GM21390 (cell line): ENCODE data around the gene LSAMP.

Experiments used
- ATAC-seq: cut with Tn5 transposase; IDR thresholded peaks from one replicate; pipeline ENCODE4 v1.9.1; 2021; ENCODE audit not compliant: unreplicated experiment

The LSAMP gene

DNA sequence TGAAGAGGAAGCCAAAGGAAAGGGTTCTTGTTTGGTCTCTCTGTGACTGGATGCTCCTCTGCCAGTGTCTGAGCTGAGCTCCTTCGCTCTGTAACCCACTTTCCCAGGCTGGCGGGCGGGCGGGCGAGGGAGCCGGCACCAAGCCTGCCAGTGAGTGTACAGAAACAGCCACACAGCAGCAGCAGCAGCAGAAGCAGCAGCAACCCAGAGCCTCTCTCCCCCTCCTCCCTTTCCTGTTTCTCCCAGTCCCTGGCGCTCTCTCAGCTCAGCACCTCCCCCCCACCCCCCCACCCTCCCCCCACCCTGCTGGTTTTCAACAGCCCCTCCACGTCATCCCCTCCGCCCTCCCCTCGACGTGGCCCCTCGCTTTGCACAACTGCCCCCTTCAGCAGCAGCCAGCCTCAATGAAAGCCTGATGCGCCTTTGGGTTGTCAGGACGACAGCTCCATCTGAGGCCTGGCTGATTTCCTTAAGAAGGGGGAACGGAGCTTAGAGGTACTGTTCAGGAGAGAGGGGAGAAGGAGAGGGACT, at the start of gene LSAMP:
Gene LSAMP (minus strand): TSS at position 177 of the 531 bp plus-strand sequence.
- no peak for ATAC-seq

- ATAC-seq: no peak
Measured at GRCh38 chr3:116492379-116492778, 47.1 kb upstream of the LSAMP start.

DNA sequence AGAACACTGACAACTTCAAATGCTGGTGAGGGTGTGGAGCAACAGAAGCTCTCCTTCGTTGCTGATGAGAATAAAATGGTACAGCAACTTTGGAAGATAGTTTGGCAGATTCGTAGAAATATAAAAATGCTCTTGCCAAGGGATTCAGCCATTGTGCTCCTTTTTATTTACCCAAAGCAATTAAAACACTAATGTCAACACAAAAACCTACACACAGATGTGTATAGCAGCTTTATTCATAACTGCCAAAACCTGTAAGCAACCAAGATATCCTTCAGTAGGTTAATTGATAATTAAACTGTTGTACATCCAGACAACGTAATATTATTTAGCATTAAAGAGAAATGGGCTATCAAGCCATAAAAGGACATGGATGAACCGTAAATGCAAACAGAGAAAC, 37.8 kb upstream of the LSAMP start:
- no peak for ATAC-seq

- no peak for ATAC-seq
Measured at GRCh38 chr3:116476691-116477090, 31.4 kb upstream of the LSAMP start.

- no peak for ATAC-seq
Measured at GRCh38 chr3:116474801-116475200, 29.5 kb upstream of the LSAMP start.

GRCh38 chr3:116474032-116474780, 28.9 kb upstream of the LSAMP start:
- no peak for ATAC-seq

GRCh38 chr3:116473602-116474001, 28.3 kb upstream of the LSAMP start:
- no peak for ATAC-seq

GRCh38 chr3:116470605-116471197, 25.4 kb upstream of the LSAMP start:
- ATAC-seq: no peak

GRCh38 chr3:116469546-116469945, 24.3 kb upstream of the LSAMP start:
- ATAC-seq: no peak

- ATAC-seq: no peak
Measured at GRCh38 chr3:116464276-116464798, 19.1 kb upstream of the LSAMP start.

DNA sequence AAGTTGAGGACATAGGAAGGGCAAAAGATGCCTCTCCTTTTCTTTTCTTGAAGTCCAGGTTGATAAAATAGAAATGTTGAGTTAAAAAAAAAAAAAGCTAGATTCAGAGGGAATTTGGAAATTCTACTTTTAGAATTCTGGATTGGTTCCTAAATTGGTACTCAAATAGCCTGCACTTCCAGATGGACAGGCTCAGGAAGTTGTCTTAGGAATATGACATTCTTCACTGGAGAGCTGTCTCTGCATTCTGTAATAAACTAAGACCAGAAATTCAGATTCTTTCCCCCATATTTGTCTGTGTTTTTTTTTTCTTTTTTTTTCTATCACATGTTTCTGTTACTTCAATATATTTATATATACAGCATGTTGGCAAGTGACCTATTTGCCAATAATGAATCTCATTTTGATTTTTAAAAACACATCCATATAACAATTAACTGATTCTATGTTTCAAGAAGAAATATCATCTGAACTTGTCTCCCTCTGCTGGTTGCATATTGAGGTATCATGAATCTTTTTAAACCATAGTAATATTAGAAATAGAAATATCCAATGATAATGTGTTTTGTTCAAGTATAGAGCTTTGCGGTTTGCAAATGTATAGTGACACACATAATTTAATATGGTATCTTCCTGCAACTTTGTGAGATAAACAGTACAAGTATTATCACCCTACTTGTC, 8.5 kb upstream of the LSAMP start:
- ATAC-seq: no peak

- no peak for ATAC-seq
Measured at GRCh38 chr3:116449546-116450350, 4.5 kb upstream of the LSAMP start.

GRCh38 chr3:116445990-116446389, 703 bp upstream of the LSAMP start:
- no peak for ATAC-seq

DNA sequence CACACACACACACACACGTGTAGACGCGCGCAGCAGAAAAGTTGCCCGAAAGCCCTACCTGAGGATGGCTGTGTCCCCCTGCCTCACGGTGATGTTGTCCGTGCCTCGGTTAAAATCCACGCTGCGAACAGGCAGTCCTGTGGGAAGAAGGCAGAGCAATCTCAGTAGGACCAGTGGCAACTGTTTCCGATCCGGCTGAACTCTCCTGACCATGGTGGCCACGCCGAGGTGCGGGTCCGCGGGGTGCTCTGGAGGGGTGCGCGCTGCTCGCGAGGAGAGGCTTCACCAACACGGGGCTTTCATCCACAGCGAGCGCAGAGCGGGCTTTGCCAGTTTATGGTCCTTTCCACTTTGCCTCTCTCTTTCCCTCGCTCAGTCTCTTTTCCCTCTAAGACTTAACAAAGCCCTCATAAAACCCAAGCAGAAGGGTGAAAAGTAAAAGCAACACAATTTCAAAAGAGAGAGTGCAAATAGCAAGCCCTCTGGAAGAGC, 422 bp downstream of the LSAMP start:
- no peak for ATAC-seq

DNA sequence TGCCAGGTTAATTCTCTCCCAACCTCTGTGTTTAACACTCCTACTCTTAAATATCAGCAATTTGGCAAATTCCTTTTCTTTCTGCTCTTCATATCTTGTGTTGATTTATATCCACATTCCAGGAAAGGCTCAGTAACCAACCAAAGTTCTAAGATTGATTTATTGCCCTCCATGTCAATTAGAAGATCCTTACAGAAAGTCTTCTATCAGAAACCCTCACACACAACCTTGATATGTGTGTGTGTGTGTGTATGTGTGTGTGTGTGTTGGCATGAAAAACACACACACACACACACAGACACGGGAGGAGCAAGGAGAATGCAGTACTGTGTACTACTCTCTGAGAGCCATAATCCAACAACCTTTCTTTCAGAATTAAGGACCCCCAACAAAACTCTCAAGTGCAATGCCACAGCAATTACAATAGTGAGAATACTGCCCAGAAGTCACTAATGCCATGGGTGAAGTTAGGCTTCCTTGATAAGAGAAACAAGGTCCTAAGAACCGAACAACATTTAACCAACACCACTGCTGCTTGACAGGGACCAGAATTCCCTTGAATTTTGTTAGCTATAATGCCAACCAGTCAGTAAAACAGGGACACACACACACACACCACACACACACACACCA, 1.1 kb downstream of the LSAMP start:
- no peak for ATAC-seq

DNA sequence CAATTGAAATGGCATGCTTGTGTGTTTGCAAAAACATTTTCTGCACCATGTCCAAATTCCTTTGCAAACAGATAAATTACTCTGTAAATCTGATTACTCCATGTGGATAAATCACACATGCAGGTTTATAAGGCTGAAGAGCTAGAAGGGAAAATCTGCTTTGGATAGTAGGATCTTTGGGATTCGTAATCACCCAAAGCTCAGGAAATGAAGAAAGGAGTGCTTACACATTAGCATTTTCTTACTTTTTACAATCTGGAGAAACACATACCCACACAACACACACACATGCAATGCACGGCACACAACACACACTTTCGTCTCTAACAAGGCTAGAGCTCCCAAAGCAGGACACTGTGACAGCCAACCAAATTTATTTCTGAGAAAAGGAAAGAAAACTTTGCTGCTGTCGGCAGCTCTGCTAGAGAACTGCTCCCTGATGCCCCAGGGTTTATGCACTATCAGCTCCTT, 2.1 kb downstream of the LSAMP start:
- no peak for ATAC-seq

- no peak for ATAC-seq
Measured at GRCh38 chr3:116442331-116443021, 2.8 kb downstream of the LSAMP start.

DNA sequence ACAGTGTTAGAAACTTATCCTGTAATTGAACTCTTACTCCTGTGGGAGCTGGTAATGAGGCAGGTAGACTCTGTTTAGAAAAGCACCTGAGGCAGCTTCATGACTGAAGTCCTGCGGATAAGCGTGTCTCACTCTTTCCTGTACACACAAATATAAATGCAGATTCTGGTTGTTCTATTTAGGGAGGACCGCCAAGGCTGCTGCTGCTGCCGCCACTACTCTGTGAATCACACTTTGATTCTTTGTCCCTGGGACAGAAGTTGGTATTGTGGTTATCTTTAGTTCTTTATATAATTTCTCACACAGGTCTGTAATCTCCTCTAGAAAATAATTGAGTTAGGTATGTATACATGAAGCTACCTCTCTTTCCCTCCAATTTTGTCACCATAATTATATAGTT, 3.6 kb downstream of the LSAMP start:
- no peak for ATAC-seq

DNA sequence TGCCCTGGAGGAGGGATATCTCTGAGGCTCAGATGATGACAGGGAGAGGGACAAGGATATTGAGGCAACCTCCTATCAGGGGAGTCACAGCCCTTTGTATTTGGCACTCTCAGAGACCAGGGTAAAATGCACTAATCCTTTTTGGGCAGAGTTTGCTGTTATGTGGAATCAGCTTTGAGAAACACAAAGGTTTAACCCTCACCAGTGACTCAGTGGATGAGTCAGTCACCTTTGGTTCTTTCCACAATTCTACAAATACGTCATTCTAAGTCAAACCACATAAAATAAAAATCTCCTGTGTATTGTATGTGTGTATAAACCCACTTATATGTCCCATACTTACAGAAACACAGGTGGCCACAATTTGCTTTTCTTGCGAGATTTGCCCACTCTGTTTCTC, 5.1 kb downstream of the LSAMP start:
- no peak for ATAC-seq

DNA sequence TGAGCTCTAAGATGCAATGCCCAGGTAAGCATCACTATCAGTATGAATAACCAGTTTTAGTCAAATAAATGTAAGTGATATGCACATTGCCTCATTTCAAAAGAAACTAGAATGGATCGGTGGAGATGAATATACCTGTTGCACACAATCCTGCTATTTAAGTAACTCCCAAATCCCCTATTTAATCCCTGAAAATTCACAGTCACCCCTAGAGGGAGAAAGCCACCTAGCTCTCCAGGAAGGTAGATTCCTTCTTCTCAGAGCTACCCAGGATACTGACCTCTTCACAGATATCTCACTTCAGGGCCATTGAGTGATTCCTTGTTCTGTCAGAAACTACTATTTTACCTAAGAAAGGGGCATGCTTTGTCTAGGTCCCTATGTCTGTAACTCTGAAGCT, 11.7 kb downstream of the LSAMP start:
- ATAC-seq: no peak
